Mucosa of stomach (tissue), 1 donor: ENCODE measurements around the gene UNCX.

Experiments
- H3K27me3 ChIP-seq: one replicate; pipeline ENCODE4 v1.7.0; 2013; ENCODE audit warnings: mild to moderate bottlenecking, low read length; ENCODE audit not compliant: control insufficient read depth, insufficient read depth
- H3K36me3 ChIP-seq: one replicate; pipeline ENCODE4 v1.7.0; 2013; ENCODE audit warnings: low read length; ENCODE audit not compliant: control insufficient read depth, insufficient read depth
- H3K4me1 ChIP-seq: one replicate; pipeline ENCODE4 v1.7.0; 2013; ENCODE audit warnings: mild to moderate bottlenecking, low read length; ENCODE audit not compliant: control insufficient read depth, insufficient read depth
- H3K4me3 ChIP-seq: one replicate; pipeline ENCODE4 v1.7.0; 2013; ENCODE audit warnings: low read length
- H3K9ac ChIP-seq: one replicate; pipeline ENCODE4 v1.7.0; 2013; ENCODE audit warnings: mild to moderate bottlenecking, low read length, moderate library complexity
- H3K9me3 ChIP-seq: one replicate; pipeline ENCODE4 v1.7.0; 2013; ENCODE audit warnings: mild to moderate bottlenecking, low read length, moderate library complexity; ENCODE audit not compliant: control insufficient read depth
- donor health status: Pancreatic carcinoma.

Gene UNCX

GRCh38 chr7:1283337-1283736 is 50.7 kb downstream of the UNCX start:
- no peaks in the 10 kb centered on the region for H3K36me3 ChIP-seq
- no peak overlapping the region for H3K9ac ChIP-seq
- H3K9me3 ChIP-seq = no peaks in the 10 kb centered on the region
- peaks cover 4% of the 10 kb centered on the region for H3K27me3 ChIP-seq
- no peak overlapping the region for H3K4me3 ChIP-seq
- no peaks in the 10 kb centered on the region for H3K4me1 ChIP-seq

DNA sequence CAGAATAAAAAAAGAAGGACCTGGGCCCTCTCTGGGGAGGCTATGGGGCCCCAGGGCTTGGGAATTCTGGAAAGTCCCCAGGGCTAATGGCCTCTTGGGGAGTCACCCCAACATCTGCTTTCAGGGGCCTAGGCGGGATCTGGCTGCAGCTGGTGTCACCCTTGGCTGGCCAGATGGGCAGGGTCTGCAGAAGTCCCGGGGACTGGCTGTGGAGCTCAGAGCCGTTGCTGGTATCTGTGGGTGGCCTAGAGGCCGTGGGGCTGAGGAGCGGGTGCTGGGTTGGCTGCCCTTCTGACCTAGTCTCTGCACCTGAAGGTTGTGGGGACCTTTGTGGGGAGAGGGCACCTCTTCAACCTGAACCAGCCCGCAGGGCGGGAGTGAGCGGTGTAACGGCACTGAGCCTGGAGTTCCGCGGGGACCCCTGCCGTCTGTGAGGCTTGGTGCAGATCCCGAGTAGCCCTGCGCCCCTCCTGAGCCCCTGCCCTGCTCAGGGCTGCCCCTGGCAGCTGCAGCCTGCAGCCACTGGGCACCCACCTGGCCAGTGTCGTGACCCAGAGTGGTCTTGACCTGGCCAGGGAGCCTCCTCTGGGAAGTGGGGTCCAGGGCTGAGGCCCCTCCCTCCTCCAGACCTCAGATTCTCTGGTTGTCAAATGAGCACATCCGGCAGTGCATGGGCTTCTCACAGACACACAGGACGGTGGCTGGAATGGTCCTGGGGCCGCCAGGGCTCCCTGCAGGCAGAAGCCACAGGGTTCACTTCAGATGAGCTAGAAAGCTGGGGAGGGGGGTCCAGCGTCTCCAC is 51.5 kb downstream of the UNCX start:
- Histone ChIP-seq H3K36me3 (no peaks in the 10 kb centered on the region), H3K27me3 (peaks cover 12% of the 10 kb centered on the region)

GRCh38 chr7:1284743-1285458 is 52.2 kb downstream of the UNCX start:
- H3K27me3 ChIP-seq = peaks cover 20% of the 10 kb centered on the region
- no peaks in the 10 kb centered on the region for H3K36me3 ChIP-seq
- H3K4me3 ChIP-seq = no peak overlapping the region
- no peaks in the 10 kb centered on the region for H3K9me3 ChIP-seq
- H3K4me1 ChIP-seq = no peaks in the 10 kb centered on the region
- no peak overlapping the region for H3K9ac ChIP-seq

More for the DNA sequence above, 51.5 kb downstream of the UNCX start:
- Histone ChIP-seq H3K9ac (no peak overlapping the region), H3K4me1 (no peaks in the 10 kb centered on the region), H3K9me3 (no peaks in the 10 kb centered on the region), H3K4me3 (no peak overlapping the region)

DNA sequence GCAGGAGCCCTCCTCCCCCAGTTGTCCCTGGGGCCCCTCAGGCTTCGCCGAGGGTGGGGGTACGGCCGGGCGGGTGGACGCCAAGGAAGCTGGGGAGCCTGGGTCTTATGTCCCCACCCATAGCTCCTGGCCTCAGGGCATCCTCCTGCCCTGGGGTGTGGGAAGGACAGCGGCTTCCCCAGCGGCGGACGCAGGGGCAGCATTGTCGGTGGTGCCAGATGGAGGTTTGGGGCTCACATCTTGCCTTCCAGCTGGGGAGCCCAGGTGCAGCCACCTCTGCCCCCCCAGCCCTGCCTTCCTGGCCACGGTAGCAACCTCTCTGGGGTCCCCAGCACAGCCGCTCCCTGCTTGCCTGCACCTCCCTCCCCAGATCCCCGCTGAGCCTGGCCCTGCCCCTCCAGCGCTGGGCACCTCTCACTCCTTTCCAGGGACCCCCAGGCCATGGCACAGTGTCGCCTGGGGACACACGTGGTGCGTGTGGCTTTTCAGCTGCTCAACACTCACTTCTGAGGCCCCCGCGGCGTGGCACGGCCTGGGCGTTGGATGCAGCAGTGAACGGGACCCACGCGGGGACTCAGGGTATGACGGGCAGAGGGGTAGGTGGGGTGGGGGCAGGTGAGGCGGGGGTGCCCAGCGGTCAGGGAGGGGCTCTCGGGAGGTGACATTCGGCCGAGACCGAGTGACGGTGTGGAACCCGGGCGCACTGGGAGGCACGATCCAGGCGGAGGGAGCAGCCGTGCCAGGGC is 53.1 kb downstream of the UNCX start:
- no peaks in the 10 kb centered on the region for H3K36me3 ChIP-seq
- H3K4me3 ChIP-seq = no peak overlapping the region
- H3K9ac ChIP-seq = no peak overlapping the region
- peaks cover 28% of the 10 kb centered on the region for H3K27me3 ChIP-seq
- no peaks in the 10 kb centered on the region for H3K9me3 ChIP-seq
- peaks cover 4% of the 10 kb centered on the region for H3K4me1 ChIP-seq
